ENCODE measurements around the gene ANK2. TPM values are rescaled to one million over a fixed set of nuclear protein-coding genes. Genes with fewer than 3 reads are reported as not detected.

ANK2 gene
- total RNA-seq, 2 experiments from 2014 or later = 0.36 TPM; not detected in 1

DNA sequence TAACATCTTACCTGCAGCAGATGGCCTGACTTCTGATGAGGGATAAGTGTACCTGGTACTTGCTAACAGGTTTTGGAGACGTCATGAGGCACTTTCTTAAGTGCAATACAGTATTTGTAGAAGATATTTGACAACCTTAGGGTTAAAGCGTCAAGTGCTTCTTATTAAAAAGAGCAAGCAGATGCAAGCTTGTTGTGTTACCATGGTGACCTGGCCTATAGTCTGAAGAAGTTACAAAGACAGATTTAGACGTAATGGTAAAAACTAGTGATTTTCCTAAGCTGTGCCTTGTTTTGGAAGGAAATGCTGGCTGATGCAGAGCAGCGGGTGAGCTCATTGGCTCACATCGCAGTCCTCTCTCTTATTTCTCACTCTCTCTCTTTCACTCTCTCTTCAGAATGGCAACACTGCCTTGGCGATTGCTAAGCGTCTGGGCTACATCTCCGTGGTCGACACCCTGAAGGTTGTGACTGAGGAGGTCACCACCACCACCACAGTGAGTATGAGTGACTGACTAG, 243.6 kb downstream of the ANK2 start:
- Mint-ChIP-seq H3K4me1 (ENCODE audit: low read depth) (no peaks in the 10 kb centered on the region), H3K27ac (no peak overlapping the region), H3K27me3 (peaks cover under 1% of the 10 kb centered on the region), H3K36me3 (ENCODE audit: low read depth) (no peaks in the 10 kb centered on the region), H3K4me3 (no peak overlapping the region), H3K9me3 (no peaks in the 10 kb centered on the region)
- DNase-seq (no peak), ATAC-seq (ENCODE audit: poor library complexity) (no peak)
- no peak overlapping the region for H3K27ac ChIP-seq (ENCODE audit: low read depth in 1 of 2, low read length in 2 of 2)
- no peaks in the 10 kb centered on the region for H3K27me3 ChIP-seq (ENCODE audit: control insufficient read depth in 1 of 2, insufficient read depth in 2 of 2, low read length in 2 of 2)
- intact Hi-C loops (cut with DNase I, micrococcal nuclease) = no loop called here
- H3K36me3 ChIP-seq (ENCODE audit: insufficient read depth, low read length) = no peaks in the 10 kb centered on the region
- H3K4me3 ChIP-seq (ENCODE audit: low read length) = no peak overlapping the region
- ChIA-PET CTCF (no interaction called here), POLR2A (no interaction called here)
- no peaks in the 10 kb centered on the region for H3K9me3 ChIP-seq (ENCODE audit: control insufficient read depth in 1 of 2, insufficient read depth in 1 of 2, low read length in 2 of 2)
- H3K4me1 ChIP-seq (ENCODE audit: insufficient read depth, low read length) = no peaks in the 10 kb centered on the region
- no peak for TF ChIP-seq CTCF (IDR thresholded peaks at IDR 0.05)

GRCh38 chr4:113293674-113294073, 244.2 kb downstream of the ANK2 start:
- Histone ChIP-seq H3K36me3 (ENCODE audit: insufficient read depth, low read length) (no peaks in the 10 kb centered on the region), H3K4me3 (ENCODE audit: low read length) (no peak overlapping the region), H3K4me1 (ENCODE audit: insufficient read depth, low read length) (no peaks in the 10 kb centered on the region), H3K27me3 (ENCODE audit: control insufficient read depth in 1 of 2, insufficient read depth in 2 of 2, low read length in 2 of 2) (no peaks in the 10 kb centered on the region), H3K27ac (ENCODE audit: low read depth in 1 of 2, low read length in 2 of 2) (no peak overlapping the region), H3K9me3 (ENCODE audit: control insufficient read depth in 1 of 2, insufficient read depth in 1 of 2, low read length in 2 of 2) (no peaks in the 10 kb centered on the region)
- ChIA-PET POLR2A (no interaction called here), CTCF (no interaction called here)
- no peak overlapping the region for H3K27ac Mint-ChIP-seq
- ATAC-seq (ENCODE audit: poor library complexity) (no peak), DNase-seq (no peak)
- no peak overlapping the region for H3K4me3 Mint-ChIP-seq
- no peak for TF ChIP-seq CTCF (IDR thresholded peaks at IDR 0.05)
- no peaks in the 10 kb centered on the region for H3K4me1 Mint-ChIP-seq (ENCODE audit: low read depth)
- no peaks in the 10 kb centered on the region for H3K36me3 Mint-ChIP-seq (ENCODE audit: low read depth)
- H3K27me3 Mint-ChIP-seq = peaks cover 4% of the 10 kb centered on the region
- H3K9me3 Mint-ChIP-seq = no peaks in the 10 kb centered on the region
- intact Hi-C loops (cut with DNase I, micrococcal nuclease) = no loop called here

DNA sequence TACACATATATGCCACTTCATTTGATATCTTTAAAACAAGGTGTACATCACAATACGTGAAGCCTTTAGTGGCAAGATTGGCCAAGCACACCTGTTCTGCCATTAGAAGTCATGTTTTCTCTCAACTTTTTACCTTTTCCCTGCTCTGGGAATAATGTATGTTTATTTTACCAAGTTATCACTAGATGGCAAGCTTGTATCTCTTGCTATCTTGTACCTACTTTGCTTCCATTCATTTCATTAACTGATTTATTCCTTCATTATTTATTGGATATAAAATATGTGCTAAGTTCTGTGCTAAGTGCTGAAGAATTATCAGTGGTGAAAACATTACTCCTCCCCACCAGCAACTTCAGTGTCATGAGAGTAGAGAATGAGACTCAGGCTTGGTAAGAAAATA, 245.5 kb downstream of the ANK2 start:
- no peak for TF ChIP-seq CTCF (IDR thresholded peaks at IDR 0.05)
- no peaks in the 10 kb centered on the region for H3K4me1 ChIP-seq (ENCODE audit: insufficient read depth, low read length)
- Mint-ChIP-seq H3K4me3 (no peak overlapping the region), H3K36me3 (ENCODE audit: low read depth) (no peaks in the 10 kb centered on the region), H3K9me3 (no peaks in the 10 kb centered on the region), H3K27me3 (peaks cover 4% of the 10 kb centered on the region), H3K27ac (no peak overlapping the region), H3K4me1 (ENCODE audit: low read depth) (no peaks in the 10 kb centered on the region)
- intact Hi-C loops (cut with DNase I, micrococcal nuclease) = no loop called here
- no peak overlapping the region for H3K4me3 ChIP-seq (ENCODE audit: low read length)
- no peaks in the 10 kb centered on the region for H3K27me3 ChIP-seq (ENCODE audit: control insufficient read depth in 1 of 2, insufficient read depth in 2 of 2, low read length in 2 of 2)
- no peak overlapping the region for H3K27ac ChIP-seq (ENCODE audit: low read depth in 1 of 2, low read length in 2 of 2)
- ChIA-PET CTCF (interaction anchor here (1.1 kb wide), 1 partner anchor 9 kb away, joined by 3 read pairs; no protein-coding TSS in a partner anchor), POLR2A (no interaction called here)
- H3K36me3 ChIP-seq (ENCODE audit: insufficient read depth, low read length) = no peaks in the 10 kb centered on the region
- ATAC-seq (ENCODE audit: poor library complexity) = no peak
- H3K9me3 ChIP-seq (ENCODE audit: control insufficient read depth in 1 of 2, insufficient read depth in 1 of 2, low read length in 2 of 2) = no peaks in the 10 kb centered on the region
- no peak for DNase-seq

Measured in CD4-positive, alpha-beta T cell (primary cell).